ENCODE data around the gene SPAG9. TPM values are rescaled to one million over a fixed set of nuclear protein-coding genes. Genes with fewer than 3 reads are reported as not detected.

The SPAG9 gene
- total RNA-seq, 3 donors from 2014 or later: 37.2 to 45.6 (median 37.4) TPM

- ATAC-seq: no peak
- no peaks in the 10 kb centered on the region for H3K27me3 Mint-ChIP-seq (ENCODE audit: low read depth)
- H3K36me3 Mint-ChIP-seq (ENCODE audit: insufficient read depth): no peaks in the 10 kb centered on the region
- no peak overlapping the region for H3K4me3 Mint-ChIP-seq
- H3K9me3 Mint-ChIP-seq: no peaks in the 10 kb centered on the region
- DNase-seq: no peak
- peaks cover 13% of the 10 kb centered on the region for H3K4me1 Mint-ChIP-seq (ENCODE audit: low read depth)
Measured at GRCh38 chr17:50935221-50935995, 185.3 kb downstream of the SPAG9 start.

- ATAC-seq (no peak), DNase-seq (no peak)
- Mint-ChIP-seq H3K27me3 (ENCODE audit: low read depth) (no peaks in the 10 kb centered on the region), H3K4me1 (ENCODE audit: low read depth) (peaks cover 17% of the 10 kb centered on the region), H3K36me3 (ENCODE audit: insufficient read depth) (no peaks in the 10 kb centered on the region), H3K9me3 (no peaks in the 10 kb centered on the region), H3K4me3 (no peak overlapping the region)
Measured at GRCh38 chr17:50934672-50935220, 185.9 kb downstream of the SPAG9 start.

- no peaks in the 10 kb centered on the region for H3K27me3 Mint-ChIP-seq (ENCODE audit: low read depth)
- no peak overlapping the region for H3K4me3 Mint-ChIP-seq
- no peaks in the 10 kb centered on the region for H3K36me3 Mint-ChIP-seq (ENCODE audit: insufficient read depth)
- no peak for ATAC-seq
- DNase-seq: no peak
- peaks cover 18% of the 10 kb centered on the region for H3K4me1 Mint-ChIP-seq (ENCODE audit: low read depth)
- H3K9me3 Mint-ChIP-seq: no peaks in the 10 kb centered on the region
Measured at GRCh38 chr17:50934161-50934560, 186.5 kb downstream of the SPAG9 start.

GRCh38 chr17:50931144-50931908, 189.3 kb downstream of the SPAG9 start:
- Mint-ChIP-seq H3K9me3 (no peaks in the 10 kb centered on the region), H3K27me3 (ENCODE audit: low read depth) (no peaks in the 10 kb centered on the region), H3K4me3 (peak overlapping the region; percentile 86), H3K36me3 (ENCODE audit: insufficient read depth) (no peaks in the 10 kb centered on the region), H3K4me1 (ENCODE audit: low read depth) (peaks cover 23% of the 10 kb centered on the region)
- peak; percentile 85 to 89 for ATAC-seq
- DNase-seq: peak; percentile 21

GRCh38 chr17:50928646-50929045, 192.0 kb downstream of the SPAG9 start:
- no peaks in the 10 kb centered on the region for H3K36me3 Mint-ChIP-seq (ENCODE audit: insufficient read depth)
- DNase-seq (no peak), ATAC-seq (no peak)
- peaks cover 28% of the 10 kb centered on the region for H3K4me1 Mint-ChIP-seq (ENCODE audit: low read depth)
- no peak overlapping the region for H3K4me3 Mint-ChIP-seq
- no peaks in the 10 kb centered on the region for H3K27me3 Mint-ChIP-seq (ENCODE audit: low read depth)
- no peaks in the 10 kb centered on the region for H3K9me3 Mint-ChIP-seq

GRCh38 chr17:50927287-50927686, 193.4 kb downstream of the SPAG9 start:
- DNase-seq: no peak
- Mint-ChIP-seq H3K4me1 (ENCODE audit: low read depth) (peaks cover 27% of the 10 kb centered on the region), H3K4me3 (no peak overlapping the region), H3K36me3 (ENCODE audit: insufficient read depth) (no peaks in the 10 kb centered on the region), H3K9me3 (no peaks in the 10 kb centered on the region), H3K27me3 (ENCODE audit: low read depth) (no peaks in the 10 kb centered on the region)
- no peak for ATAC-seq

GRCh38 chr17:50926523-50926922, 194.1 kb downstream of the SPAG9 start:
- DNase-seq: no peak
- H3K4me3 Mint-ChIP-seq: no peak overlapping the region
- no peaks in the 10 kb centered on the region for H3K27me3 Mint-ChIP-seq (ENCODE audit: low read depth)
- no peak for ATAC-seq
- peaks cover 22% of the 10 kb centered on the region for H3K4me1 Mint-ChIP-seq (ENCODE audit: low read depth)
- H3K9me3 Mint-ChIP-seq: no peaks in the 10 kb centered on the region
- no peaks in the 10 kb centered on the region for H3K36me3 Mint-ChIP-seq (ENCODE audit: insufficient read depth)

GRCh38 chr17:50925296-50925891, 195.3 kb downstream of the SPAG9 start:
- no peaks in the 10 kb centered on the region for H3K36me3 Mint-ChIP-seq (ENCODE audit: insufficient read depth)
- no peak overlapping the region for H3K4me3 Mint-ChIP-seq
- ATAC-seq (no peak), DNase-seq (no peak)
- H3K27me3 Mint-ChIP-seq (ENCODE audit: low read depth): no peaks in the 10 kb centered on the region
- H3K9me3 Mint-ChIP-seq: no peaks in the 10 kb centered on the region
- peaks cover 23% of the 10 kb centered on the region for H3K4me1 Mint-ChIP-seq (ENCODE audit: low read depth)

- ATAC-seq: no peak
- no peak for DNase-seq
- Mint-ChIP-seq H3K36me3 (ENCODE audit: insufficient read depth) (no peaks in the 10 kb centered on the region), H3K4me3 (no peak overlapping the region), H3K9me3 (no peaks in the 10 kb centered on the region), H3K4me1 (ENCODE audit: low read depth) (peaks cover 25% of the 10 kb centered on the region), H3K27me3 (ENCODE audit: low read depth) (no peaks in the 10 kb centered on the region)
Measured at GRCh38 chr17:50924800-50925199, 195.9 kb downstream of the SPAG9 start.

GRCh38 chr17:50924300-50924699, 196.4 kb downstream of the SPAG9 start:
- Mint-ChIP-seq H3K4me3 (no peak overlapping the region), H3K27me3 (ENCODE audit: low read depth) (no peaks in the 10 kb centered on the region), H3K9me3 (no peaks in the 10 kb centered on the region), H3K36me3 (ENCODE audit: insufficient read depth) (no peaks in the 10 kb centered on the region), H3K4me1 (ENCODE audit: low read depth) (peaks cover 29% of the 10 kb centered on the region)
- ATAC-seq (no peak), DNase-seq (no peak)

GRCh38 chr17:50923611-50924010, 197.1 kb downstream of the SPAG9 start:
- H3K4me1 Mint-ChIP-seq (ENCODE audit: low read depth): peaks cover 34% of the 10 kb centered on the region
- no peak for DNase-seq
- no peaks in the 10 kb centered on the region for H3K36me3 Mint-ChIP-seq (ENCODE audit: insufficient read depth)
- no peaks in the 10 kb centered on the region for H3K27me3 Mint-ChIP-seq (ENCODE audit: low read depth)
- ATAC-seq: no peak
- no peak overlapping the region for H3K4me3 Mint-ChIP-seq
- no peaks in the 10 kb centered on the region for H3K9me3 Mint-ChIP-seq

GRCh38 chr17:50922721-50923405, 197.8 kb downstream of the SPAG9 start:
- ATAC-seq (no peak), DNase-seq (no peak)
- no peaks in the 10 kb centered on the region for H3K36me3 Mint-ChIP-seq (ENCODE audit: insufficient read depth)
- no peaks in the 10 kb centered on the region for H3K9me3 Mint-ChIP-seq
- H3K4me1 Mint-ChIP-seq (ENCODE audit: low read depth): peaks cover 42% of the 10 kb centered on the region
- H3K4me3 Mint-ChIP-seq: no peak overlapping the region
- no peaks in the 10 kb centered on the region for H3K27me3 Mint-ChIP-seq (ENCODE audit: low read depth)

- H3K4me1 Mint-ChIP-seq (ENCODE audit: low read depth): peaks cover 39% of the 10 kb centered on the region
- no peaks in the 10 kb centered on the region for H3K27me3 Mint-ChIP-seq (ENCODE audit: low read depth)
- no peaks in the 10 kb centered on the region for H3K9me3 Mint-ChIP-seq
- DNase-seq: no peak
- no peak overlapping the region for H3K4me3 Mint-ChIP-seq
- no peak for ATAC-seq
- H3K36me3 Mint-ChIP-seq (ENCODE audit: insufficient read depth): no peaks in the 10 kb centered on the region
Measured at GRCh38 chr17:50922107-50922506, 198.6 kb downstream of the SPAG9 start.
